HepG2 (cell line): ENCODE measurements around the gene TACC2.

ENCODE experiments used
- BRCA1 ChIP-seq: sonication (generic); formaldehyde crosslinking; IDR thresholded peaks from 2 replicates; pipeline ENCODE4 v1.4.0; 2020; ENCODE audit warnings: missing genetic modification reagents
- KMT2A ChIP-seq: sonication (generic); formaldehyde crosslinking; IDR thresholded peaks from 2 replicates; pipeline ENCODE4 v1.4.0; 2020; ENCODE audit warnings: missing genetic modification reagents
- STAT5B ChIP-seq: sonication (generic); formaldehyde crosslinking; IDR thresholded peaks from 2 replicates; pipeline ENCODE4 v1.4.0; 2020; ENCODE audit warnings: missing genetic modification reagents
- YY1 ChIP-seq: IDR thresholded peaks from 2 replicates; pipeline ENCODE4 v1.6.1; 2011; ENCODE audit warnings: low read length, low read depth, moderate library complexity, mild to moderate bottlenecking; ENCODE audit not compliant: insufficient read depth, insufficient replicate concordance
- TF ChIP-seq, protein P1 (sequence below): sonication (generic); formaldehyde crosslinking; IDR thresholded peaks from 2 replicates; pipeline ENCODE4 v1.4.0; 2020; ENCODE audit warnings: missing genetic modification reagents

GRCh38 chr10:122178655-122179054 lies 189.7 kb downstream of the TACC2 start:
- no peak for TF ChIP-seq YY1
- TF ChIP-seq BRCA1 (CRISPR knock-in tag) = no peak
- TF ChIP-seq STAT5B = no peak
- TF ChIP-seq, protein P1, sequence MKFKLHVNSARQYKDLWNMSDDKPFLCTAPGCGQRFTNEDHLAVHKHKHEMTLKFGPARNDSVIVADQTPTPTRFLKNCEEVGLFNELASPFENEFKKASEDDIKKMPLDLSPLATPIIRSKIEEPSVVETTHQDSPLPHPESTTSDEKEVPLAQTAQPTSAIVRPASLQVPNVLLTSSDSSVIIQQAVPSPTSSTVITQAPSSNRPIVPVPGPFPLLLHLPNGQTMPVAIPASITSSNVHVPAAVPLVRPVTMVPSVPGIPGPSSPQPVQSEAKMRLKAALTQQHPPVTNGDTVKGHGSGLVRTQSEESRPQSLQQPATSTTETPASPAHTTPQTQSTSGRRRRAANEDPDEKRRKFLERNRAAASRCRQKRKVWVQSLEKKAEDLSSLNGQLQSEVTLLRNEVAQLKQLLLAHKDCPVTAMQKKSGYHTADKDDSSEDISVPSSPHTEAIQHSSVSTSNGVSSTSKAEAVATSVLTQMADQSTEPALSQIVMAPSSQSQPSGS (CRISPR knock-in tag) = no peak
- TF ChIP-seq KMT2A (CRISPR knock-in tag) = no peak
